ENCODE results near the gene SNIP1. TPM values are rescaled to one million over a fixed set of nuclear protein-coding genes. Genes with fewer than 3 reads are reported as not detected.

The SNIP1 gene, protein sequence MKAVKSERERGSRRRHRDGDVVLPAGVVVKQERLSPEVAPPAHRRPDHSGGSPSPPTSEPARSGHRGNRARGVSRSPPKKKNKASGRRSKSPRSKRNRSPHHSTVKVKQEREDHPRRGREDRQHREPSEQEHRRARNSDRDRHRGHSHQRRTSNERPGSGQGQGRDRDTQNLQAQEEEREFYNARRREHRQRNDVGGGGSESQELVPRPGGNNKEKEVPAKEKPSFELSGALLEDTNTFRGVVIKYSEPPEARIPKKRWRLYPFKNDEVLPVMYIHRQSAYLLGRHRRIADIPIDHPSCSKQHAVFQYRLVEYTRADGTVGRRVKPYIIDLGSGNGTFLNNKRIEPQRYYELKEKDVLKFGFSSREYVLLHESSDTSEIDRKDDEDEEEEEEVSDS
- 1 to 10 TPM; 6.2 to 9.3 TPM for total RNA-seq

DNA sequence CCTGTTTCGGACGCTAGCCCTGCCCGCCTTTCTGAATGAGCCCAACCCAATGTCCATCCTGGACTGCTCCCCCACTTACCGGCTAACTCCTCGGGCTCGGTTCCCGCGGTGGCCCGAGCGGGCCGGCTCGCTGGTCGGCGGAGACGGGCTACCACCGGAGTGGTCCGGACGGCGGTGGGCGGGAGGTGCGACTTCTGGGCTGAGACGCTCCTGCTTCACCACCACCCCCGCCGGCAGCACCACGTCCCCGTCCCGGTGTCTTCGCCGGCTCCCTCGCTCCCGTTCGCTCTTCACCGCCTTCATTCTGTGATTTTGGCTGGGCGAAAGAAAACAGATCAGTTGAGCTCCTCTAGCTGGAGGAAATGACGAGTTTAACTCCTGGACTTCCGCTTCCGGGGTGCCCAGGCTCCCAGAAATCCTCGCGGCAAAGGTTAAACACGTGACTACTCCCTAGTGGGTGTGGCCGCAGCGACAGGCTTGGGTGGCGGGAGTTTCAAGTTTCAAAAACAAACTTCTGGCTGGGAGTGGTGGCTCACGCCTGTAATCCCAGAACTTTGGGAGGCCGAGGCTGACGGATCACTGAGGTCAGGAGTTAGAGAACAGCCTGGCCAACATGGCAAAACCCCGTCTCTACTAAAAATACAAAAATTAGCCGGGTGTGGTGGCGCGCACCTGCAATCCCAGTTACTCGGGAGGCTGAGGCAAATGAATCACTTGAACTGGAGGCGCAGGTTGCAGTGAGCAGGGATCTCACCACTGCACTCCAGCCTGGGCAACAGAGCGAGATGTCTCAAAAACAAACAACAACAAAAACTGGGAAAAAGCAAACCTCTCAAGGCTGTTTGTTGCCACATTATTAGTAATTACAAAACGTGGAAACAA is at the start of gene SNIP1:
SNIP1 (minus strand) TSS at position 367 of the 882 bp plus-strand sequence; CDS start at position 303, 64 bp downstream.

DNA sequence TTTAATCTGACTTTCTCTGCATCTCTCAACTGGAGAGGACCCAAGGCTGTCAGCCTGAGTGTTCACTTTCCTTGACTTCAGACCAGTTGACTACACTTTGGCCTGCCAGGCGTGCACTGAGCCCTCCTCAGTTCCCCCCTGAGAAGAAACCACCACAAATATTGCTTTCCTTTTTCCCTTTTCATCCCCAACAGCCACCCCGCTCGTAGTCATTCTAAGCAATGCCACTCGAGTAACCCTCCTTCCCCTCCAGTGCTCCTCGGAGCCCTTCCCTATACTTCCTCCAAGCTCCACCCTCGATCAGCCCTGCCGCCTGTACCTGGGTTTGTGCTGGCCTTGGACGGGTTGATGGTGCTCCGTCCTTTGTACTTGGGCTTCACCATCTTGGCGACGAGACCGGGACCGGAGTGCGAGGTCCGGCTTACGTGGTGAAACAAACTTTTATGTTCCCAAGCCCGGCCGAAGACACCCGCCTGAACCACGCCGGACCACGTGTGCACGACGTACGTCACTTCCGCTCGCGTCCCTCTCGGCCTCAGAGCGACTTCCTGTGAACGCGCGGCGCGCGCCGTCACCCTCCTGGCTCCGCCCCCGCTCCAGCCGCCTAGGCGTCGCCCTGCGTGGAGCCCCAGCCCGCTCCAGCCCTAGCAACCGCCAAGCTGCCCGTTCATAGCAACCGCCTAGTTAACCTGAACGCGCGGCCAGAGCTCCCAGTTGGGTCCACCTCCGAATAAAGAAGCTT is 41.5 kb upstream of the SNIP1 start, which contains the start of gene GNL2:
GNL2 (minus strand) TSS at position 498 of the 742 bp plus-strand sequence; CDS start at position 383, 115 bp downstream.

DNA sequence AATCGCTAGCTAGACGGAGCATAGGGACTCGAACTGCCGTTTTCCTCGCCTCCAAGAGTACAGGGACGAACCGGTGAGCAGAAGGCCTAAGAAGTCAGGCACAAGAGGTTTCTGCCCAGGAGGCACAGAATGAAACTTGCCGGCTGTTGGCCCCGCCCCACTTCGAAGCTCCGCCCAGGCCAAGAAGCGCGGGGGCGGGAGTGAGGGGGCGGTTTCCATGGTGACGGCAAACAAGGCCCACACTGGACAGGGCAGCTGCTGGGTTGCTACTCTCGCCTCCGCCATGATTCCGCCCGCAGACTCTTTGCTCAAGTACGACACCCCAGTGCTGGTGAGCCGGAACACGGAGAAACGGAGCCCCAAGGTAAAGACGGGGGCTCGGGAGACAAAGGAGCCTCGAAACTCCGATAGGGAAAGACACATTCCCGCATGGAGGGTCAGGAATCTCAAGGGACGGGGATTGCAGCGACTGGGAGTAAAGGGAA is 2.7 kb upstream of the SNIP1 start, which contains the start of gene DNALI1:
DNALI1 (plus strand) TSS at position 229 of the 485 bp plus-strand sequence; CDS start at position 284, 55 bp downstream.

GRCh38 chr1:37514350-37515184 is 39.5 kb downstream of the SNIP1 start, which contains the start of gene MEAF6:
TSS of gene MEAF6 (minus strand) at chr1:37514766. CDS start at chr1:37514746, 20 bp downstream.

Small RNA genes lying within 50 kb of the gene (small RNA-seq; reads per million reads assigned to genes)
- gene AL034379.1 (0 reads per million in 2 donors), gene MIR5581 (0.23 to 0.43 reads per million in 2 donors)

Other genes starting within 250 kb of the SNIP1 start
- 10 to 100 TPM in 1 of 2 donors, 1 to 10 TPM in 1; 3.7 to 15.8 TPM for gene ZC3H12A, start 79.7 kb downstream of the SNIP1 start, total RNA-seq
- 10 to 100 TPM; 45.0 to 54.7 TPM for gene MEAF6, start 39.5 kb downstream of the SNIP1 start, total RNA-seq
- gene DNALI1, start 2.6 kb upstream of the SNIP1 start, total RNA-seq = 1 to 10 TPM; 3.4 to 6.0 TPM
- gene GNL2, start 41.6 kb upstream of the SNIP1 start, total RNA-seq = 10 to 100 TPM; 65.4 to 73.6 TPM
- gene RSPO1, start 80.6 kb upstream of the SNIP1 start, total RNA-seq = not detected
- gene CDCA8, start 138.2 kb upstream of the SNIP1 start, total RNA-seq = 10 to 100 TPM in 1 of 2 donors, 1 to 10 TPM in 1; 9.6 to 24.3 TPM
- not detected for gene EPHA10, start 210.8 kb upstream of the SNIP1 start, total RNA-seq
- 1 to 10 TPM in 1 of 2 donors, under 1 TPM in 1; 1.00 to 1.4 TPM for gene MANEAL, start 239.6 kb upstream of the SNIP1 start, total RNA-seq

All from melanocyte of skin (primary cell).